ENCODE data around the gene MAPKAPK2. TPM values are rescaled to one million over a fixed set of nuclear protein-coding genes. Genes with fewer than 3 reads are reported as not detected.
A peak's percentile ranks its signal among the peaks of the same experiment; 100 is the strongest.

Gene MAPKAPK2
- total RNA-seq, 2 experiments from 2014 or later, result 14.5 to 39.9 TPM

DNA sequence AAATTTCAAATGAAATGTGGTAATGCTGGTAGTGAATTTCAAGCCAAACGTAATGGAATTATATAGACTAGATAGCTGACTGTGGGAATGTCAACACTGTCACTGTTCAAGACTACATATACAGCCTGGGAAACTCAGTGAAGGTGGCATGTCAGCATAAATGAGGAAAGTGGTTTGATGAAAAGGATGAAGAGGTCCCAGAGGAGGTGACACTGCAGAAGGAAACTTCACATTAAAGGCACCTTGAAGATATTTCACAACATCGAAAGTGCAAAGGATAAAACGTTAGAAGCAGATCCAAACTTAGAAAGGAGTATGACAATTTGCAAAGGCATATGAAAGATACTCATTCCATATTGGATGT lies 25.7 kb downstream of the MAPKAPK2 start:
- Histone ChIP-seq H3K27ac (ENCODE audit: low read depth, low read length, poor library complexity, severe bottlenecking) (no peak overlapping the region), H3K4me3 (ENCODE audit: low read depth, low read length, poor library complexity, severe bottlenecking) (no peak overlapping the region), H3K79me2 (ENCODE audit: insufficient read depth, low read depth, low read length) (no peaks in the 10 kb centered on the region), H3K9me3 (ENCODE audit: low read length) (no peaks in the 10 kb centered on the region), H3K4me1 (ENCODE audit: insufficient read depth, low read length, poor library complexity, severe bottlenecking) (peaks cover 33% of the 10 kb centered on the region), H4K20me1 (ENCODE audit: insufficient read depth, low read length) (peaks cover 12% of the 10 kb centered on the region; the same call in 1 of the 2 replicates), H3K9me2 (ENCODE audit: insufficient read depth, low read length) (no peaks in the 10 kb centered on the region), H3K4me2 (ENCODE audit: low read length) (no peak overlapping the region), H3K36me3 (ENCODE audit: insufficient read depth, low read length) (no peaks in the 10 kb centered on the region), H2AFZ (ENCODE audit: low read length) (no peak overlapping the region)
- no peak for DNase-seq (ENCODE audit: low spot score)
- intact Hi-C loops (cut with micrococcal nuclease; ENCODE audit: unreplicated experiment), result no loop called here
- TF ChIP-seq, protein P1, sequence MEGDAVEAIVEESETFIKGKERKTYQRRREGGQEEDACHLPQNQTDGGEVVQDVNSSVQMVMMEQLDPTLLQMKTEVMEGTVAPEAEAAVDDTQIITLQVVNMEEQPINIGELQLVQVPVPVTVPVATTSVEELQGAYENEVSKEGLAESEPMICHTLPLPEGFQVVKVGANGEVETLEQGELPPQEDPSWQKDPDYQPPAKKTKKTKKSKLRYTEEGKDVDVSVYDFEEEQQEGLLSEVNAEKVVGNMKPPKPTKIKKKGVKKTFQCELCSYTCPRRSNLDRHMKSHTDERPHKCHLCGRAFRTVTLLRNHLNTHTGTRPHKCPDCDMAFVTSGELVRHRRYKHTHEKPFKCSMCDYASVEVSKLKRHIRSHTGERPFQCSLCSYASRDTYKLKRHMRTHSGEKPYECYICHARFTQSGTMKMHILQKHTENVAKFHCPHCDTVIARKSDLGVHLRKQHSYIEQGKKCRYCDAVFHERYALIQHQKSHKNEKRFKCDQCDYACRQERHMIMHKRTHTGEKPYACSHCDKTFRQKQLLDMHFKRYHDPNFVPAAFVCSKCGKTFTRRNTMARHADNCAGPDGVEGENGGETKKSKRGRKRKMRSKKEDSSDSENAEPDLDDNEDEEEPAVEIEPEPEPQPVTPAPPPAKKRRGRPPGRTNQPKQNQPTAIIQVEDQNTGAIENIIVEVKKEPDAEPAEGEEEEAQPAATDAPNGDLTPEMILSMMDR (conservative IDR thresholded peaks at IDR 0.05; ENCODE audit: low read length), result no peak
- TF ChIP-seq EZH2phosphoT487 (IDR thresholded peaks at IDR 0.05; ENCODE audit: borderline replicate concordance, low read depth, low read length), result no peak
- ChIA-PET CTCF (ENCODE audit: unreplicated experiment) (no interaction called here), POLR2A (interaction anchor here (0.6 to 1.9 kb wide), 4 partner anchors 14 to 266 kb away, joined by 3 to 4 read pairs (median 3); no protein-coding TSS in a partner anchor)
- BruUV-seq (replicated peaks), result no TSS peak

DNA sequence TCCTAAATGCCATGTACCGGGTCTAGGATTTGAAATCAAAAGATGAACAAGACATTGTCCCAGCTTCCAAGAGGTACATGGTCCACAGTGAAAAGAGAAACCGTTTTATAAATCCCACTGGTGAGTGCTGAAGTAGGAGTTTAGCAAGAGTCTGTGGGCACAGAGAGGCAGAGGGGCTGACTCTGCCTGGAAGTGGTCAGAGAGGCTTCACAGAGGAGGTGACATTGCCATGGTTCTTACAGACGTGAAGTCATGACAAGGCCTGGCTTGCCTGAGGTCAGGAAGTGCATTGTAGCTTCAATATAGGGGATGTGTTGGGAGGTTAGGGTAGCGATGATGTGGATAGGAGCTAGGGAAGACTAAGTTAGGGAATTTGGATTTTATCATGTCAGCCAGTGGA lies 28.4 kb downstream of the MAPKAPK2 start:
- H2AFZ ChIP-seq (ENCODE audit: low read length), result no peak overlapping the region
- POLR2A ChIA-PET, result interaction anchor here (1.1 to 1.8 kb wide), 5 partner anchors 12 to 64 kb away, joined by 3 to 6 read pairs (median 5); partner anchors contain the start of gene MAPKAPK2
- DNase-seq (ENCODE audit: low spot score), result no peak
- no peak for TF ChIP-seq EZH2phosphoT487 (IDR thresholded peaks at IDR 0.05; ENCODE audit: borderline replicate concordance, low read depth, low read length)
- TF ChIP-seq, protein P1 (conservative IDR thresholded peaks at IDR 0.05; ENCODE audit: low read length), result no peak
- intact Hi-C loops (cut with micrococcal nuclease; ENCODE audit: unreplicated experiment), result no loop called here
- H3K9me2 ChIP-seq (ENCODE audit: insufficient read depth, low read length), result no peaks in the 10 kb centered on the region
- H3K27ac ChIP-seq (ENCODE audit: low read depth, low read length, poor library complexity, severe bottlenecking), result no peak overlapping the region
- BruUV-seq (replicated peaks), result no TSS peak
- no peaks in the 10 kb centered on the region for H3K9me3 ChIP-seq (ENCODE audit: low read length)
- H3K4me3 ChIP-seq (ENCODE audit: low read depth, low read length, poor library complexity, severe bottlenecking), result no peak overlapping the region
- H4K20me1 ChIP-seq (ENCODE audit: insufficient read depth, low read length), result 0 out of 2 replicates have a peak, but pooled peaks cover 6% of the 10 kb centered on the region
- peaks cover 50% of the 10 kb centered on the region for H3K4me1 ChIP-seq (ENCODE audit: insufficient read depth, low read length, poor library complexity, severe bottlenecking)
- H3K79me2 ChIP-seq (ENCODE audit: insufficient read depth, low read depth, low read length), result no peaks in the 10 kb centered on the region
- CTCF ChIA-PET (ENCODE audit: unreplicated experiment), result no interaction called here
- H3K36me3 ChIP-seq (ENCODE audit: insufficient read depth, low read length), result no peaks in the 10 kb centered on the region
- H3K4me2 ChIP-seq (ENCODE audit: low read length), result no peak overlapping the region

DNA sequence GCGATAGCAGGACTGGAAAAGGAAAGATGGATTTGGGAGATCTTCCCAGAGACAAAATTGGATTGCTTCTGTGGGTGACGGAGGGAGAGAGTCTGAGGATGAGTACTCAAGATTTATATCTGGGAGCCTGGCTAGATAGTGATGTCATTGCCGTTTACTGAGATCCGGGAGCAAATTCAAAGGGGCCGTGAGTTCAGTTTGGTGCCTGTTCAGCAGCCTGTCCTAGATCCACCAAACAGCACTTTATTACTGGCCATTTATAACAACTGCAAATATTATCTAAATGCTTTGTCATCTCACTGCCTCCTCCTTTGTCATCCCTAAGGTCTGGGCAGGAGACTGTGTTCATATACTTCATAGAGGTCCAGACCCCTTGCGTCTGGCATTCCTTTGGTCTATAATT lies 29.2 kb downstream of the MAPKAPK2 start:
- POLR2A ChIA-PET, result interaction anchor here (0.7 to 1.8 kb wide), 7 partner anchors 11 to 1498 kb away, joined by 3 to 6 read pairs (median 5); partner anchors contain the start of gene MAPKAPK2
- Histone ChIP-seq H3K9me2 (ENCODE audit: insufficient read depth, low read length) (no peaks in the 10 kb centered on the region), H3K27ac (ENCODE audit: low read depth, low read length, poor library complexity, severe bottlenecking) (no peak overlapping the region), H2AFZ (ENCODE audit: low read length) (no peak overlapping the region), H3K79me2 (ENCODE audit: insufficient read depth, low read depth, low read length) (no peaks in the 10 kb centered on the region), H4K20me1 (ENCODE audit: insufficient read depth, low read length) (0 out of 2 replicates have a peak, but pooled peaks cover 6% of the 10 kb centered on the region), H3K36me3 (ENCODE audit: insufficient read depth, low read length) (no peaks in the 10 kb centered on the region), H3K4me1 (ENCODE audit: insufficient read depth, low read length, poor library complexity, severe bottlenecking) (peaks cover 45% of the 10 kb centered on the region), H3K4me3 (ENCODE audit: low read depth, low read length, poor library complexity, severe bottlenecking) (no peak overlapping the region), H3K9me3 (ENCODE audit: low read length) (no peaks in the 10 kb centered on the region), H3K4me2 (ENCODE audit: low read length) (0 out of 2 replicates have a peak overlapping the region, but pooled peaks have one; percentile 7)
- no TSS peak for BruUV-seq (replicated peaks)
- TF ChIP-seq EZH2phosphoT487 (IDR thresholded peaks at IDR 0.05; ENCODE audit: borderline replicate concordance, low read depth, low read length), result no peak
- TF ChIP-seq, protein P1 (conservative IDR thresholded peaks at IDR 0.05; ENCODE audit: low read length), result no peak
- no peak for DNase-seq (ENCODE audit: low spot score)
- CTCF ChIA-PET (ENCODE audit: unreplicated experiment), result no interaction called here
- intact Hi-C loops (cut with micrococcal nuclease; ENCODE audit: unreplicated experiment), result no loop called here

Measured in OCI-LY7 (cell line).